PC-9 (cell line): ENCODE measurements around the gene SMCO2.

Source experiments
- CTCF ChIP-seq: fragments of 200-600 bp; sonication (generic); conservative IDR thresholded peaks from 2 replicates; pipeline ENCODE4 v1.6.1; 2017; ENCODE audit warnings: mixed run types, antibody characterized with exemption, mild to moderate bottlenecking, moderate library complexity
- EZH2 ChIP-seq: fragments of 200-600 bp; sonication (generic); IDR thresholded peaks from 2 replicates; pipeline ENCODE4 v1.8.0; 2017; ENCODE audit warnings: antibody characterized with exemption, low read depth

GRCh38 chr12:27524839-27525753 is 78.6 kb downstream of the SMCO2 start:
- TF ChIP-seq CTCF (no peak; the same call in 1 of the 2 replicates), EZH2 (no peak)
